ENCODE results near the gene ATP5PD. TPM values are rescaled to one million over a fixed set of nuclear protein-coding genes. Genes with fewer than 3 reads are reported as not detected.
A peak's percentile ranks its signal among the peaks of the same experiment; 100 is the strongest.

ATP5PD gene
- total and polyA plus RNA-seq, 8 donors: 199 to 237 (median 212) TPM

- H3K4me3 ChIP-seq: peak overlapping the region in 1 of 2 donors; percentile 9
- intact Hi-C loops (cut with DNase I): no loop called here
- DNase-seq (no peak), ATAC-seq (no peak)
- H3K27me3 ChIP-seq: no peaks in the 10 kb centered on the region
- no peaks in the 10 kb centered on the region for H3K9me3 ChIP-seq
- TF ChIP-seq CTCF (IDR thresholded peaks at IDR 0.05): no peak
- H3K27ac ChIP-seq: peak overlapping the region; percentile 48 to 84
- H3K36me3 ChIP-seq: peaks cover 0 to 28% of the 10 kb centered on the region in 2 donors
- peaks cover 42 to 87% of the 10 kb centered on the region in 2 donors for H3K4me1 ChIP-seq
Observed at GRCh38 chr17:75093548-75094158, 46.9 kb upstream of the ATP5PD start.

GRCh38 chr17:75091855-75092327 is 45.1 kb upstream of the ATP5PD start:
- TF ChIP-seq CTCF (IDR thresholded peaks at IDR 0.05): no peak
- Histone ChIP-seq H3K4me1 (peaks cover 45 to 94% of the 10 kb centered on the region in 2 donors), H3K4me3 (peak overlapping the region in 1 of 2 donors; percentile 21), H3K36me3 (peaks cover 0 to 17% of the 10 kb centered on the region in 2 donors), H3K9me3 (no peaks in the 10 kb centered on the region), H3K27ac (peak overlapping the region; percentile 41 to 48), H3K27me3 (no peaks in the 10 kb centered on the region)
- intact Hi-C loops (cut with DNase I): no loop called here
- ATAC-seq: no peak
- DNase-seq: no peak

DNA sequence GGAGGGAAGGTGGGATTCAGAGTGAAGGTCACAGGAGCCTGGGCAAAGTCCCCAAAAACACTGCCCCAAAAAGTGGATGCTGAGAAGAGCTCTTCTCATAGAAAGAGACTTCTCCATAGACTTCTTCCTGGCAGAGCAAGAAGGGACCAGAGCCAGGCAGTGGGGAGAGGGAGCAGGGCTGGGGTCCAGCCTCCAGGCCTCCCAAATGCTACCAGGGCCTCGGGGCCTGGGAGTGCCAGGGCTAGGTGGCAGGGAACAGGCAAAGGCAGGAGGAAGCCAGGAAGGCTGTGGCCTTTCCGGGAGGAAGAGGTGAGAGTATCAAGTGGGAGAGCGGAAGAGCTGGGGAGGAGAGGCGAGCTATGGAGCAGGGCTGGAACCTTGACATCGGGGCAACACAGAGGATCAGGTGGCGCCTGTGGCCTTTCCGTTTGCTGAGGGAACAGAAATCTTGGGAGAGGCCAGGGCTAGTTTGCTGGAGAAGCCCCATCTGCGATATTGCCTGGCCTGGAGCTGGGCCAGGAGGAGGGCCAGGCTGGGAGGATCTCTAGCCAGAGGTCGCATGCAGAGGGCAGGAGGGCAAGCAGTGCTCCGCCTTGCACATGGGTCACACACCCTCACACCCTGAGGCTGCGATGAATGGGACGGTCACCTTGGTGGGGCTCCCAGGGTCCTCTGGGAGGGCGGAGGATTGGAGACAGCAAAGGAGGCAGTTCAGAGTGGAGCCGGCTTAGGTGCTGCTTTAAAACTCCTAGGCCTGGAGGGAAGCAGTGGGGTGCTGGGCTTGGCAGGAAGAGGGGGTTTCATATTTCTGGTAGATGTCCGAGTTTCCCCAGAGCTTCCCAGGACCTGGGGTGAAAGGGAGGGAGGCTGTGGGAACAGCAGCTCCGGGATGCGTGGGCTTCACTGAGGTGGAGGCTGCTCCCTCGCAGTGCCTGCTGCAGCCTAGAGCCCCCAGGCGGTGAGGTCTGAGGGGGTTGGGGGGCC is 44.4 kb upstream of the ATP5PD start:
- Histone ChIP-seq H3K4me3 (peak overlapping the region in 1 of 2 donors; percentile 21), H3K4me1 (peaks cover 45 to 94% of the 10 kb centered on the region in 2 donors), H3K36me3 (peaks cover 0 to 17% of the 10 kb centered on the region in 2 donors), H3K27ac (peak overlapping the region; percentile 41 to 48), H3K27me3 (no peaks in the 10 kb centered on the region), H3K9me3 (no peaks in the 10 kb centered on the region)
- ATAC-seq (no peak), DNase-seq (no peak)
- no peak for TF ChIP-seq CTCF (IDR thresholded peaks at IDR 0.05)
- intact Hi-C loops (cut with DNase I): no loop called here

- no peak for TF ChIP-seq CTCF (IDR thresholded peaks at IDR 0.05)
- Histone ChIP-seq H3K27ac (peak overlapping the region; percentile 96 to 98), H3K4me3 (peak overlapping the region; percentile 62 to 71), H3K9me3 (no peaks in the 10 kb centered on the region), H3K4me1 (peaks cover 37 to 88% of the 10 kb centered on the region in 2 donors), H3K27me3 (no peaks in the 10 kb centered on the region), H3K36me3 (peaks cover 0 to 4% of the 10 kb centered on the region in 2 donors)
- ATAC-seq: peak; percentile 46
- peak in 1 of 4 donors; percentile 66 for DNase-seq
- intact Hi-C loops (cut with DNase I): no loop called here
Observed at GRCh38 chr17:75088465-75089417, 42.0 kb upstream of the ATP5PD start.

Data from left lung (tissue), 10 donors.